MCF 10A (cell line): Measurements from ENCODE around the gene OR10A3. TPM values are rescaled to one million over a fixed set of nuclear protein-coding genes. Genes with fewer than 3 reads are reported as not detected.
A peak's percentile ranks its signal among the peaks of the same experiment; 100 is the strongest.

Experiments used
- BruUV-seq: library from RNA; stranded (reverse); fragments of 400-500 nt; replicated peaks from 2 replicates; lab custom pipeline; 2021; lab: Mats Ljungman, UMichigan
- CTCF ChIA-PET: fragments of 300-600 bp; sonication (Branson Sonifier 250); formaldehyde crosslinking; extraction: SDS; loops from one replicate; lab custom pipeline; 2021; ENCODE audit warnings: antibody characterized with exemption, inconsistent platforms; lab: Yijun Ruan, JAX
- POLR2A ChIA-PET: fragments of 300-600, 350-650 bp; sonication (Branson Sonifier 250); formaldehyde crosslinking; extraction: SDS; loops from one replicate; lab custom pipeline; 2020; ENCODE audit warnings: antibody characterized with exemption, inconsistent platforms; lab: Yijun Ruan, JAX
- DNase-seq: peaks from one replicate; pipeline ENCODE4 v3.0.0-alpha.2; 2018; ENCODE audit not compliant: unreplicated experiment
- H3K27ac Mint-ChIP-seq: one replicate; pipeline ENCODE4 v1.8.0; 2022; ENCODE audit warnings: mild to moderate bottlenecking, low read depth, mixed read lengths; ENCODE audit not compliant: unreplicated experiment
- H3K27me3 Mint-ChIP-seq: one replicate; pipeline ENCODE4 v1.8.0; 2022; ENCODE audit warnings: mixed read lengths; ENCODE audit not compliant: insufficient read depth, unreplicated experiment
- H3K36me3 Mint-ChIP-seq: one replicate; pipeline ENCODE4 v1.8.0; 2022; ENCODE audit warnings: mild to moderate bottlenecking, moderate library complexity, mixed read lengths; ENCODE audit not compliant: insufficient read depth, unreplicated experiment
- H3K4me1 Mint-ChIP-seq: one replicate; pipeline ENCODE4 v1.8.0; 2022; ENCODE audit warnings: mixed read lengths; ENCODE audit not compliant: insufficient read depth, unreplicated experiment
- H3K4me3 Mint-ChIP-seq: one replicate; pipeline ENCODE4 v1.8.0; 2022; ENCODE audit warnings: mild to moderate bottlenecking, moderate library complexity, mixed read lengths; ENCODE audit not compliant: unreplicated experiment
- H3K9me3 Mint-ChIP-seq: one replicate; pipeline ENCODE4 v1.8.0; 2022; ENCODE audit warnings: mixed read lengths; ENCODE audit not compliant: unreplicated experiment
- CTCF ChIP-seq: fragments of 200-600 bp; IDR thresholded peaks from one replicate; pipeline ENCODE4 v1.8.0; 2022; ENCODE audit warnings: antibody characterized with exemption, mild to moderate bottlenecking; ENCODE audit not compliant: unreplicated experiment
- intact Hi-C: fragments of 100-400 bp; cut with micrococcal nuclease; formaldehyde crosslinking; loops from 2 replicates; pipeline ENCODE4 v1.14.1; 2022
- total RNA-seq: library from RNA; stranded (reverse); gene quantifications from 2 replicates; pipeline ENCODE4 v1.2.3, GENCODE V29; 2022

The OR10A3 gene
- total RNA-seq, 1 experiment from 2014 or later = not detected

- no peaks in the 10 kb centered on the region for H3K36me3 Mint-ChIP-seq
- ChIA-PET CTCF (interaction anchor here (0.5 to 9.7 kb wide), 5 partner anchors 8 to 198 kb away, joined by 3 to 98 read pairs (median 3); partner anchors contain the start of gene EIF3F), POLR2A (no interaction called here)
- no peaks in the 10 kb centered on the region for H3K27me3 Mint-ChIP-seq
- no TSS peak for BruUV-seq
- TF ChIP-seq CTCF = no peak
- H3K9me3 Mint-ChIP-seq = no peaks in the 10 kb centered on the region
- intact Hi-C loops = no loop called here
- H3K4me3 Mint-ChIP-seq = no peak overlapping the region
- DNase-seq = no peak
- no peak overlapping the region for H3K27ac Mint-ChIP-seq
- peaks cover 20% of the 10 kb centered on the region for H3K4me1 Mint-ChIP-seq
These were observed 40.8 kb downstream of the OR10A3 start for GRCh38 chr11:7900686-7901085.

GRCh38 chr11:7899418-7899817 is 42.1 kb downstream of the OR10A3 start:
- no TSS peak for BruUV-seq
- no peak for DNase-seq
- Mint-ChIP-seq H3K4me3 (no peak overlapping the region), H3K4me1 (peaks cover 14% of the 10 kb centered on the region), H3K9me3 (no peaks in the 10 kb centered on the region), H3K27me3 (no peaks in the 10 kb centered on the region), H3K36me3 (no peaks in the 10 kb centered on the region), H3K27ac (no peak overlapping the region)
- ChIA-PET CTCF (interaction anchor here (1.2 to 9.7 kb wide), 2 partner anchors 9 to 86 kb away, joined by 3 to 98 read pairs; partner anchors contain the start of gene EIF3F), POLR2A (interaction anchor here (0.6 kb wide), 1 partner anchor 27 kb away, joined by 3 read pairs; no protein-coding TSS in a partner anchor)
- intact Hi-C loops = no loop called here
- no peak for TF ChIP-seq CTCF

- BruUV-seq = no TSS peak
- Mint-ChIP-seq H3K9me3 (no peaks in the 10 kb centered on the region), H3K36me3 (no peaks in the 10 kb centered on the region), H3K4me3 (no peak overlapping the region), H3K27me3 (no peaks in the 10 kb centered on the region), H3K27ac (no peak overlapping the region), H3K4me1 (peaks cover 8% of the 10 kb centered on the region)
- ChIA-PET POLR2A (interaction anchor here (0.7 kb wide), 1 partner anchor 88 kb away, joined by 3 read pairs; the partner anchor contains the start of gene EIF3F), CTCF (interaction anchor here (0.6 to 9.7 kb wide), 3 partner anchors 9 to 332 kb away, joined by 3 to 98 read pairs (median 3); partner anchors contain the start of gene EIF3F)
- no peak for TF ChIP-seq CTCF
- no peak for DNase-seq
- intact Hi-C loops = no loop called here
These were observed 42.7 kb downstream of the OR10A3 start for GRCh38 chr11:7898666-7899283.

GRCh38 chr11:7896009-7896785 is 45.3 kb downstream of the OR10A3 start:
- H3K4me1 Mint-ChIP-seq = peaks cover 19% of the 10 kb centered on the region
- H3K36me3 Mint-ChIP-seq = no peaks in the 10 kb centered on the region
- H3K9me3 Mint-ChIP-seq = no peaks in the 10 kb centered on the region
- intact Hi-C loops = no loop called here
- H3K4me3 Mint-ChIP-seq = no peak overlapping the region
- no TSS peak for BruUV-seq
- ChIA-PET POLR2A (interaction anchor here (0.6 to 2.1 kb wide), 3 partner anchors 10 to 91 kb away, joined by 3 to 9 read pairs (median 7); partner anchors contain the start of gene EIF3F), CTCF (interaction anchor here (0.6 to 8.1 kb wide), 5 partner anchors 10 to 324 kb away, joined by 3 to 260 read pairs (median 5); partner anchors contain the start of gene EIF3F)
- H3K27ac Mint-ChIP-seq = peak overlapping the region; percentile 40
- no peak for TF ChIP-seq CTCF
- no peak for DNase-seq
- no peaks in the 10 kb centered on the region for H3K27me3 Mint-ChIP-seq
